GM23338 (cell line): ENCODE results near the gene RUBCN. TPM values are rescaled to one million over a fixed set of nuclear protein-coding genes. Genes with fewer than 3 reads are reported as not detected.

Source experiments
- ATAC-seq: fragments of 200-7000 bp; cut with Tn5 transposase; 3 replicates; pipeline ENCODE4 v1.9.1; 2020
- DNase-seq: peaks from one replicate; pipeline ENCODE4 v3.0.0-alpha.2; 2015; ENCODE audit warnings: low spot score
- H2AFZ ChIP-seq: fragments of 200-600 bp; sonication (generic); 2 replicates; pipeline ENCODE4 v1.8.0; 2016; ENCODE audit warnings: antibody characterized with exemption, mild to moderate bottlenecking, moderate library complexity
- H3F3A ChIP-seq: fragments of 200-600 bp; sonication (generic); replicated peaks from 2 replicates; pipeline ENCODE4 v1.8.0; 2017; ENCODE audit warnings: antibody characterized with exemption, mixed run types, low read depth
- H3K27ac ChIP-seq: fragments of 200-600 bp; sonication (generic); 2 replicates; pipeline ENCODE4 v1.6.1; 2016; ENCODE audit warnings: low read depth
- H3K27me3 ChIP-seq: fragments of 200-600 bp; sonication (generic); 2 replicates; pipeline ENCODE4 v1.8.0; 2016; ENCODE audit warnings: mild to moderate bottlenecking, mixed run types, moderate library complexity; ENCODE audit not compliant: insufficient read depth
- H3K36me3 ChIP-seq: fragments of 200-600 bp; sonication (generic); 2 replicates; pipeline ENCODE4 v1.8.0; 2016; ENCODE audit warnings: mild to moderate bottlenecking; ENCODE audit not compliant: insufficient read depth
- H3K4me1 ChIP-seq: fragments of 200-600 bp; sonication (generic); 2 replicates; pipeline ENCODE4 v1.8.0; 2016; ENCODE audit warnings: mild to moderate bottlenecking, moderate library complexity; ENCODE audit not compliant: insufficient read depth
- H3K4me2 ChIP-seq: fragments of 200-600 bp; sonication (generic); 2 replicates; pipeline ENCODE4 v1.7.1; 2017; ENCODE audit warnings: mixed run types
- H3K4me3 ChIP-seq: fragments of 200-600 bp; sonication (generic); 2 replicates; pipeline ENCODE4 v1.6.1; 2016; ENCODE audit warnings: mixed run types
- H3K79me2 ChIP-seq: fragments of 200-600 bp; sonication (generic); replicated peaks from 2 replicates; pipeline ENCODE4 v1.8.0; 2017; ENCODE audit warnings: mild to moderate bottlenecking; ENCODE audit not compliant: insufficient read depth
- H3K9me2 ChIP-seq: fragments of 200-600 bp; sonication (generic); 2 replicates; pipeline ENCODE4 v1.8.0; 2017; ENCODE audit not compliant: insufficient read depth
- H4K20me1 ChIP-seq: fragments of 200-600 bp; sonication (generic); replicated peaks from 2 replicates; pipeline ENCODE4 v1.8.0; 2017; ENCODE audit warnings: mild to moderate bottlenecking; ENCODE audit not compliant: insufficient read depth
- H3K27ac Mint-ChIP-seq: 2 replicates; pipeline ENCODE4 v1.8.0; 2020; ENCODE audit warnings: inconsistent platforms, mild to moderate bottlenecking, moderate library complexity, mixed read lengths
- H3K27me3 Mint-ChIP-seq: 3 replicates; pipeline ENCODE4 v1.8.0; 2022; ENCODE audit warnings: low read depth, mild to moderate bottlenecking, moderate library complexity, mixed read lengths, inconsistent platforms; ENCODE audit not compliant: insufficient read depth, poor library complexity
- H3K36me3 Mint-ChIP-seq: 3 replicates; pipeline ENCODE4 v1.8.0; 2021; ENCODE audit warnings: low read depth, mild to moderate bottlenecking, inconsistent platforms, moderate library complexity, mixed read lengths
- H3K4me1 Mint-ChIP-seq: 3 replicates; pipeline ENCODE4 v1.8.0; 2020; ENCODE audit warnings: mild to moderate bottlenecking, inconsistent platforms, mixed read lengths
- H3K4me3 Mint-ChIP-seq: 3 replicates; pipeline ENCODE4 v1.8.0; 2021; ENCODE audit warnings: moderate library complexity, mild to moderate bottlenecking, inconsistent platforms, mixed read lengths
- H3K9me3 Mint-ChIP-seq: 3 replicates; pipeline ENCODE4 v1.8.0; 2020; ENCODE audit warnings: moderate library complexity, mild to moderate bottlenecking, inconsistent platforms, mixed read lengths
- CREB1 ChIP-seq: fragments of 250-450 bp; sonication (Bioruptor Pico); IDR thresholded peaks from 2 replicates; pipeline ENCODE4 v1.5.0; 2020; ENCODE audit warnings: low read depth, mild to moderate bottlenecking, moderate library complexity
- NANOG ChIP-seq: IDR thresholded peaks from 2 replicates; pipeline ENCODE4 v1.6.1; 2016; ENCODE audit warnings: antibody characterized with exemption, borderline replicate concordance
- POLR2AphosphoS5 ChIP-seq: IDR thresholded peaks from 2 replicates; pipeline ENCODE4 v1.6.1; 2016; ENCODE audit warnings: antibody characterized with exemption, low read depth
- ZNF114 ChIP-seq: fragments of 250-450 bp; sonication (Bioruptor Pico); IDR thresholded peaks from 2 replicates; pipeline ENCODE4 v1.5.0; 2020; ENCODE audit warnings: mild to moderate bottlenecking, moderate library complexity
- long read RNA-seq: library from polyadenylated mRNA; unstranded; transcript quantifications from one replicate; pipeline ENCODE4 v2.0.0, GENCODE V29; 2020; ENCODE audit not compliant: unreplicated experiment
- polyA plus RNA-seq: library from polyadenylated mRNA; unstranded; fragments of >200 nt; fragmentation: Nextera tagmentation; extraction: Ambion mirVana; gene quantifications from 2 replicates; pipeline ENCODE4 v1.2.1, GENCODE V29; 2016
- total RNA-seq: library from RNA; depleted of rRNA; stranded (reverse); fragments of >200 nt; shearing (Covaris generic); gene quantifications from 2 replicates; pipeline ENCODE4 v1.2.3, GENCODE V29; 2014; rRNA removed
- TF ChIP-seq, protein P1 (sequence below), 2 experiments: fragments of 200-600 bp in 1 of 2; sonication (generic) in 1 of 2; conservative IDR thresholded peaks; 2 replicates each; pipeline versions ENCODE4 v1.5.1 to v1.6.1; 2016 to 2017; ENCODE audit warnings: antibody characterized with exemption in 2 of 2, low read depth in 2 of 2, mild to moderate bottlenecking in 2 of 2, moderate library complexity in 1 of 2
- TF ChIP-seq, protein P2 (sequence below): IDR thresholded peaks from one replicate; pipeline ENCODE4 v1.6.1; 2018; ENCODE audit warnings: antibody characterized with exemption; ENCODE audit not compliant: unreplicated experiment
- TF ChIP-seq, protein P3 (sequence below): fragments of 250-450 bp; sonication (Bioruptor Pico); IDR thresholded peaks from 2 replicates; pipeline ENCODE4 v1.5.0; 2020; ENCODE audit warnings: mild to moderate bottlenecking, moderate library complexity
- TF ChIP-seq, protein P4 (sequence below): IDR thresholded peaks from 2 replicates; pipeline ENCODE4 v1.6.1; 2016; ENCODE audit warnings: antibody characterized with exemption

The RUBCN gene
- 23.8 and 33.2 TPM in 2 replicates for total RNA-seq
- 11.3 and 13.1 TPM in 2 replicates for polyA plus RNA-seq
- long read RNA-seq, partial matches to known transcripts = 0 of 1 reads
- long read RNA-seq, other reads (novel, unspliced or antisense) = 0 of 1 reads

DNA sequence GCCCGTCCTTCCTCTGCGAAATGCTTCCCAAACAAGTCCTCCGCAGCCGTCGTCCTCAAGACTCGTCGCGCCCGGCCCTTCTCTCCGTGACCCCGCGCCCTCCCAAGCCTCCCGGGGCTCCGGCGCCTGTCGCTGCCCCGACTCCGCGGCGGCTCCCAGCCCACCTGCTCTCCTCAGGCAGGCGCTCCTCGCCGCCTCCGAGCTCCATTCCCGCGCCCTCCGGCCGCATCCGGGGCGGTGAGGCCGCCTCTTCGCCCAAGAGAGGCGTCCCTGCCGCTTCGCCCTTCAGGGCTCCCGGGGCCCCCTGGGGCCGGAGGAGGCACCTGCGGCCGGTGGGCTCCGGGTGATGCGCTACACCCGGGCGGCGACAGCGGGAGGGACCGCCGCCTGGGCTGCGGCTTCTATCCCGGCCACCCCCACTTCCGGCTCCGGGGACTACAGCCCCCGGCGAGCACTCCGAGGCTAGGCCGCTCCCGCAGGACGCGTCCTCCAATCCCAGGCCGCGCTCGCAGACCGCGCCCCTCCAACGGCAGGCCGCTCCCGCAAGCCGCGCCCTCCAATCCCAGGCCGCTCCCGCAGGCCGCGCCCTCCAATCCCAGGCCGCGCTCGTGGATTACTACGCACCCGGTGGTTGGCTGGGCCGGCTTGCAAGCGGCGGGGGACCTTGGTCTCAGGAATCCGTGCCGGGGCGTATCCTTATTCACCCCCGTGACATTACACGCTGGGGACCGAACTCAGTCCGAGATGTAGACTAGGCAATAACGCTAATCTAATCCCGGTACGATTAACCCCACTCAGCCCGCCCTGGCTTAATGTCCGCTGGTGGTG, at the start of gene RUBCN:
Gene RUBCN, minus strand, starts transcription at position 414 of the 828 bp plus-strand sequence. Its CDS starts 185 bp downstream, at position 229.
- peaks cover 9% of the 10 kb centered on the region for H3K27me3 Mint-ChIP-seq
- ATAC-seq (peak; percentile 98), DNase-seq (peak; percentile 99)
- Histone ChIP-seq H4K20me1 (peaks cover 7% of the 10 kb centered on the region), H3K27me3 (no peaks in the 10 kb centered on the region), H3K4me2 (peak within 1 kb of the TSS; percentile 96), H2AFZ (peak within 1 kb of the TSS; percentile 82; the same call in 1 of the 2 replicates), H3K79me2 (peaks cover 29% of the 10 kb centered on the region), H3K4me3 (peak within 1 kb of the TSS; percentile 75), H3K27ac (peak within 1 kb of the TSS; percentile 67; the same call in 1 of the 2 replicates), H3K36me3 (no peaks in the 10 kb centered on the region), H3K4me1 (peaks cover 8% of the 10 kb centered on the region; the same call in 1 of the 2 replicates), H3F3A (peaks cover 7% of the 10 kb centered on the region; the same call in 1 of the 2 replicates), H3K9me2 (no peaks in the 10 kb centered on the region)
- peak within 1 kb of the TSS; percentile 88 for H3K27ac Mint-ChIP-seq
- no peaks in the 10 kb centered on the region; the same call in 2 of the 3 replicates for H3K36me3 Mint-ChIP-seq
- no peaks in the 10 kb centered on the region for H3K9me3 Mint-ChIP-seq
- TF ChIP-seq, protein P1, sequence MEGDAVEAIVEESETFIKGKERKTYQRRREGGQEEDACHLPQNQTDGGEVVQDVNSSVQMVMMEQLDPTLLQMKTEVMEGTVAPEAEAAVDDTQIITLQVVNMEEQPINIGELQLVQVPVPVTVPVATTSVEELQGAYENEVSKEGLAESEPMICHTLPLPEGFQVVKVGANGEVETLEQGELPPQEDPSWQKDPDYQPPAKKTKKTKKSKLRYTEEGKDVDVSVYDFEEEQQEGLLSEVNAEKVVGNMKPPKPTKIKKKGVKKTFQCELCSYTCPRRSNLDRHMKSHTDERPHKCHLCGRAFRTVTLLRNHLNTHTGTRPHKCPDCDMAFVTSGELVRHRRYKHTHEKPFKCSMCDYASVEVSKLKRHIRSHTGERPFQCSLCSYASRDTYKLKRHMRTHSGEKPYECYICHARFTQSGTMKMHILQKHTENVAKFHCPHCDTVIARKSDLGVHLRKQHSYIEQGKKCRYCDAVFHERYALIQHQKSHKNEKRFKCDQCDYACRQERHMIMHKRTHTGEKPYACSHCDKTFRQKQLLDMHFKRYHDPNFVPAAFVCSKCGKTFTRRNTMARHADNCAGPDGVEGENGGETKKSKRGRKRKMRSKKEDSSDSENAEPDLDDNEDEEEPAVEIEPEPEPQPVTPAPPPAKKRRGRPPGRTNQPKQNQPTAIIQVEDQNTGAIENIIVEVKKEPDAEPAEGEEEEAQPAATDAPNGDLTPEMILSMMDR (conservative IDR thresholded peaks at IDR 0.05; ENCODE audit: low read depth in 2 of 2) = no peak
- TF ChIP-seq ZNF114 (CRISPR knock-in tag) = no peak
- TF ChIP-seq, protein P2, sequence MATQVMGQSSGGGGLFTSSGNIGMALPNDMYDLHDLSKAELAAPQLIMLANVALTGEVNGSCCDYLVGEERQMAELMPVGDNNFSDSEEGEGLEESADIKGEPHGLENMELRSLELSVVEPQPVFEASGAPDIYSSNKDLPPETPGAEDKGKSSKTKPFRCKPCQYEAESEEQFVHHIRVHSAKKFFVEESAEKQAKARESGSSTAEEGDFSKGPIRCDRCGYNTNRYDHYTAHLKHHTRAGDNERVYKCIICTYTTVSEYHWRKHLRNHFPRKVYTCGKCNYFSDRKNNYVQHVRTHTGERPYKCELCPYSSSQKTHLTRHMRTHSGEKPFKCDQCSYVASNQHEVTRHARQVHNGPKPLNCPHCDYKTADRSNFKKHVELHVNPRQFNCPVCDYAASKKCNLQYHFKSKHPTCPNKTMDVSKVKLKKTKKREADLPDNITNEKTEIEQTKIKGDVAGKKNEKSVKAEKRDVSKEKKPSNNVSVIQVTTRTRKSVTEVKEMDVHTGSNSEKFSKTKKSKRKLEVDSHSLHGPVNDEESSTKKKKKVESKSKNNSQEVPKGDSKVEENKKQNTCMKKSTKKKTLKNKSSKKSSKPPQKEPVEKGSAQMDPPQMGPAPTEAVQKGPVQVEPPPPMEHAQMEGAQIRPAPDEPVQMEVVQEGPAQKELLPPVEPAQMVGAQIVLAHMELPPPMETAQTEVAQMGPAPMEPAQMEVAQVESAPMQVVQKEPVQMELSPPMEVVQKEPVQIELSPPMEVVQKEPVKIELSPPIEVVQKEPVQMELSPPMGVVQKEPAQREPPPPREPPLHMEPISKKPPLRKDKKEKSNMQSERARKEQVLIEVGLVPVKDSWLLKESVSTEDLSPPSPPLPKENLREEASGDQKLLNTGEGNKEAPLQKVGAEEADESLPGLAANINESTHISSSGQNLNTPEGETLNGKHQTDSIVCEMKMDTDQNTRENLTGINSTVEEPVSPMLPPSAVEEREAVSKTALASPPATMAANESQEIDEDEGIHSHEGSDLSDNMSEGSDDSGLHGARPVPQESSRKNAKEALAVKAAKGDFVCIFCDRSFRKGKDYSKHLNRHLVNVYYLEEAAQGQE = no peak
- TF ChIP-seq, protein P3, sequence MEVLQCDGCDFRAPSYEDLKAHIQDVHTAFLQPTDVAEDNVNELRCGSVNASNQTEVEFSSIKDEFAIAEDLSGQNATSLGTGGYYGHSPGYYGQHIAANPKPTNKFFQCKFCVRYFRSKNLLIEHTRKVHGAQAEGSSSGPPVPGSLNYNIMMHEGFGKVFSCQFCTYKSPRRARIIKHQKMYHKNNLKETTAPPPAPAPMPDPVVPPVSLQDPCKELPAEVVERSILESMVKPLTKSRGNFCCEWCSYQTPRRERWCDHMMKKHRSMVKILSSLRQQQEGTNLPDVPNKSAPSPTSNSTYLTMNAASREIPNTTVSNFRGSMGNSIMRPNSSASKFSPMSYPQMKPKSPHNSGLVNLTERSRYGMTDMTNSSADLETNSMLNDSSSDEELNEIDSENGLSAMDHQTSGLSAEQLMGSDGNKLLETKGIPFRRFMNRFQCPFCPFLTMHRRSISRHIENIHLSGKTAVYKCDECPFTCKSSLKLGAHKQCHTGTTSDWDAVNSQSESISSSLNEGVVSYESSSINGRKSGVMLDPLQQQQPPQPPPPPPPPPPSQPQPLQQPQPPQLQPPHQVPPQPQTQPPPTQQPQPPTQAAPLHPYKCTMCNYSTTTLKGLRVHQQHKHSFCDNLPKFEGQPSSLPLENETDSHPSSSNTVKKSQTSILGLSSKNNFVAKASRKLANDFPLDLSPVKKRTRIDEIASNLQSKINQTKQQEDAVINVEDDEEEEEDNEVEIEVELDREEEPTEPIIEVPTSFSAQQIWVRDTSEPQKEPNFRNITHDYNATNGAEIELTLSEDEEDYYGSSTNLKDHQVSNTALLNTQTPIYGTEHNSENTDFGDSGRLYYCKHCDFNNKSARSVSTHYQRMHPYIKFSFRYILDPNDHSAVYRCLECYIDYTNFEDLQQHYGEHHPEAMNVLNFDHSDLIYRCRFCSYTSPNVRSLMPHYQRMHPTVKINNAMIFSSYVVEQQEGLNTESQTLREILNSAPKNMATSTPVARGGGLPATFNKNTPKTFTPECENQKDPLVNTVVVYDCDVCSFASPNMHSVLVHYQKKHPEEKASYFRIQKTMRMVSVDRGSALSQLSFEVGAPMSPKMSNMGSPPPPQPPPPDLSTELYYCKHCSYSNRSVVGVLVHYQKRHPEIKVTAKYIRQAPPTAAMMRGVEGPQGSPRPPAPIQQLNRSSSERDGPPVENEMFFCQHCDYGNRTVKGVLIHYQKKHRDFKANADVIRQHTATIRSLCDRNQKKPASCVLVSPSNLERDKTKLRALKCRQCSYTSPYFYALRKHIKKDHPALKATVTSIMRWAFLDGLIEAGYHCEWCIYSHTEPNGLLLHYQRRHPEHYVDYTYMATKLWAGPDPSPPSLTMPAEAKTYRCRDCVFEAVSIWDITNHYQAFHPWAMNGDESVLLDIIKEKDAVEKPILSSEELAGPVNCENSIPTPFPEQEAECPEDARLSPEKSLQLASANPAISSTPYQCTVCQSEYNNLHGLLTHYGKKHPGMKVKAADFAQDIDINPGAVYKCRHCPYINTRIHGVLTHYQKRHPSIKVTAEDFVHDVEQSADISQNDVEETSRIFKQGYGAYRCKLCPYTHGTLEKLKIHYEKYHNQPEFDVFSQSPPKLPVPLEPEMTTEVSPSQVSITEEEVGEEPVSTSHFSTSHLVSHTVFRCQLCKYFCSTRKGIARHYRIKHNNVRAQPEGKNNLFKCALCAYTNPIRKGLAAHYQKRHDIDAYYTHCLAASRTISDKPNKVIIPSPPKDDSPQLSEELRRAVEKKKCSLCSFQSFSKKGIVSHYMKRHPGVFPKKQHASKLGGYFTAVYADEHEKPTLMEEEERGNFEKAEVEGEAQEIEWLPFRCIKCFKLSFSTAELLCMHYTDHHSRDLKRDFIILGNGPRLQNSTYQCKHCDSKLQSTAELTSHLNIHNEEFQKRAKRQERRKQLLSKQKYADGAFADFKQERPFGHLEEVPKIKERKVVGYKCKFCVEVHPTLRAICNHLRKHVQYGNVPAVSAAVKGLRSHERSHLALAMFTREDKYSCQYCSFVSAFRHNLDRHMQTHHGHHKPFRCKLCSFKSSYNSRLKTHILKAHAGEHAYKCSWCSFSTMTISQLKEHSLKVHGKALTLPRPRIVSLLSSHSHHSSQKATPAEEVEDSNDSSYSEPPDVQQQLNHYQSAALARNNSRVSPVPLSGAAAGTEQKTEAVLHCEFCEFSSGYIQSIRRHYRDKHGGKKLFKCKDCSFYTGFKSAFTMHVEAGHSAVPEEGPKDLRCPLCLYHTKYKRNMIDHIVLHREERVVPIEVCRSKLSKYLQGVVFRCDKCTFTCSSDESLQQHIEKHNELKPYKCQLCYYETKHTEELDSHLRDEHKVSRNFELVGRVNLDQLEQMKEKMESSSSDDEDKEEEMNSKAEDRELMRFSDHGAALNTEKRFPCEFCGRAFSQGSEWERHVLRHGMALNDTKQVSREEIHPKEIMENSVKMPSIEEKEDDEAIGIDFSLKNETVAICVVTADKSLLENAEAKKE = no peak
- TF ChIP-seq NANOG = no peak
- peak; percentile 26 for TF ChIP-seq CREB1 (CRISPR knock-in tag)
- TF ChIP-seq, protein P4, sequence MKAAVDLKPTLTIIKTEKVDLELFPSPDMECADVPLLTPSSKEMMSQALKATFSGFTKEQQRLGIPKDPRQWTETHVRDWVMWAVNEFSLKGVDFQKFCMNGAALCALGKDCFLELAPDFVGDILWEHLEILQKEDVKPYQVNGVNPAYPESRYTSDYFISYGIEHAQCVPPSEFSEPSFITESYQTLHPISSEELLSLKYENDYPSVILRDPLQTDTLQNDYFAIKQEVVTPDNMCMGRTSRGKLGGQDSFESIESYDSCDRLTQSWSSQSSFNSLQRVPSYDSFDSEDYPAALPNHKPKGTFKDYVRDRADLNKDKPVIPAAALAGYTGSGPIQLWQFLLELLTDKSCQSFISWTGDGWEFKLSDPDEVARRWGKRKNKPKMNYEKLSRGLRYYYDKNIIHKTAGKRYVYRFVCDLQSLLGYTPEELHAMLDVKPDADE = peak; percentile 85
- TF ChIP-seq POLR2AphosphoS5 = peak; percentile 89
- peaks cover 16% of the 10 kb centered on the region for H3K4me1 Mint-ChIP-seq
- H3K4me3 Mint-ChIP-seq = peak within 1 kb of the TSS; percentile 90
